ENCODE results near the gene SLIT3. TPM values are rescaled to one million over a fixed set of nuclear protein-coding genes. Genes with fewer than 3 reads are reported as not detected.

The SLIT3 gene
- total and polyA plus RNA-seq, 9 of the 15 experiments (the other 6 are each of a cell fraction or from before 2014, with no cell fraction given): 0.01 to 0.04 TPM; not detected in 7

DNA sequence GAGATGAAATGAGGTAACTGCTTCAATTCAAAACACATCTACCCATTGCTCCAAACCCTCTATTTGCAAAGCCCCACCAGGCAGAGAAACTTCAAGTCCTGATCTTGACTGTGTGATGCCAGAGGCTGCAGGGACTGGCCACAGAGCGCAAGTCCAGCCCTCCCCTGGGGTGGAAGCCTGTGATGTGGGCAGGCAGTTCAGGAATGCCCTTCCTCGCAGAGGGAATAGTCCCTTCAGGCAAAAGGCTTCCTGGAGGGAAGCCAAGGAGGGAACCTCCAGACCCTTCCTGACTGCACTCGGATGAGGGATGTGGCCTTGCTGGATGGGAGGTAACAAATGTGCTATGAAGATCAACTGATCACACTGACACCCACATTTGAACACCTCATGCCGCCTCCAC lies 131.2 kb downstream of the SLIT3 start:
- TF ChIP-seq ZNF589 (CRISPR knock-in tag; IDR thresholded peaks at IDR 0.05; ENCODE audit: low read depth) (no peak), ZNF830 (CRISPR knock-in tag; IDR thresholded peaks at IDR 0.05) (no peak), GATAD2A (IDR thresholded peaks at IDR 0.05) (no peak), NFIX (CRISPR knock-in tag; IDR thresholded peaks at IDR 0.05; ENCODE audit: low read depth) (no peak), PRMT5 (CRISPR knock-in tag; IDR thresholded peaks at IDR 0.05) (no peak), CSDE1 (IDR thresholded peaks at IDR 0.05) (no peak), ZNF133 (CRISPR knock-in tag; IDR thresholded peaks at IDR 0.05) (no peak), BDP1 (IDR thresholded peaks at IDR 0.05; ENCODE audit: insufficient read depth, insufficient read length) (no peak), ELF2 (CRISPR knock-in tag; IDR thresholded peaks at IDR 0.05) (no peak), BRD4 (IDR thresholded peaks at IDR 0.05) (no peak)
- Histone ChIP-seq H3K4me3 (no peak overlapping the region), H4K20me1 (replicated peaks; ENCODE audit: control insufficient read depth, insufficient read depth, low read length) (no peaks in the 10 kb centered on the region; the same call in 1 of the 2 replicates), H3K79me2 (ENCODE audit: control insufficient read depth, insufficient read depth, low read length) (no peaks in the 10 kb centered on the region), H3K4me2 (ENCODE audit: insufficient read depth, low read length) (no peak overlapping the region), H3K4me1 (replicated peaks in 1 of 2; ENCODE audit: control insufficient read depth in 2 of 2, insufficient read depth in 2 of 2, low read length in 2 of 2) (no peaks in the 10 kb centered on the region; a peak in 1 of 5 replicates), H2AFZ (ENCODE audit: low read depth, low read length) (no peak overlapping the region), H3K9ac (ENCODE audit: insufficient read depth in 1 of 2, low read depth in 2 of 2, low read length in 2 of 2) (no peak overlapping the region), H3K9me1 (ENCODE audit: control insufficient read depth, insufficient read depth, low read length) (no peaks in the 10 kb centered on the region), H3K27me3 (ENCODE audit: control insufficient read depth in 2 of 2, insufficient read depth in 2 of 2, low read length in 2 of 2) (peaks cover 0 to 8% of the 10 kb centered on the region in 2 experiments; a peak in 1 of 5 replicates), H3K27ac (ENCODE audit: extremely low read depth, low read depth, low read length) (no peak overlapping the region), H3K9me3 (replicated peaks; ENCODE audit: control insufficient read depth, insufficient read depth, low read depth, low read length) (no peaks in the 10 kb centered on the region), H3K36me3 (ENCODE audit: control insufficient read depth, insufficient read depth, low read length) (no peaks in the 10 kb centered on the region)
- intact Hi-C loops (cut with micrococcal nuclease): no loop called here
- ChIA-PET POLR2A (no interaction called here), CTCF (ENCODE audit: low intra/inter-chr PET ratio) (no interaction called here)
- WGBS (ENCODE audit: insufficient coverage, low coverage, missing lambda C conversion rate): 0% methylated on average over 4 of the region's 4 CpGs
- ATAC-seq: no peak
- DNase-seq (ENCODE audit: extremely low read depth in 1 of 4, low spot score in 3 of 4): no peak
- no TSS peak for BruUV-seq (replicated peaks)
- no peak for FAIRE-seq
- in situ Hi-C loops (cut with MboI): no loop called here
